22Rv1 (cell line): ENCODE results near the gene MEGF11.

ENCODE experiments used
- ZFX ChIP-seq: fragments of 450-650 bp; IDR thresholded peaks from 2 replicates; pipeline ENCODE4 v1.6.1; 2017; ENCODE audit warnings: antibody characterized with exemption, borderline replicate concordance
- TF ChIP-seq, protein P1 (sequence below): fragments of 450-650 bp; IDR thresholded peaks from 2 replicates; pipeline ENCODE4 v1.5.1; 2017; ENCODE audit warnings: mild to moderate bottlenecking

DNA sequence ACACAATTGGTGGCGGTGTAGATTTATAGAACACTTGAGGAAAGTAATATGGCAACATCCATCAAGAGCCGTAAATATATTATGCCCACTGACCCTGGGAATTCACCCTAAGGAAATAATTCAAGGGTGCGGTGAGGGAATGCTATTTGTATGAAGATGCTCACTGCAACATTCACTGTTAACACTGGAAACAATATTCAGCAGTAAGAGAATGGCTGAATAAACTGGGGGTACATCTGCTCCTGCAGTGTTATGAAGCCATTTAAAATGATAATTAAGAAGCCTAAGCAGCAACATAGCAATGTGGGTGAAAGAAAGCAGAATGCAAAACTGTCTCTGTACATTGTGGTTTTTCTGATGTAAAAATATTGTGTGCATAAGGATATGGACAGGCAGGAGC lies 296.7 kb downstream of the MEGF11 start:
- TF ChIP-seq, protein P1, sequence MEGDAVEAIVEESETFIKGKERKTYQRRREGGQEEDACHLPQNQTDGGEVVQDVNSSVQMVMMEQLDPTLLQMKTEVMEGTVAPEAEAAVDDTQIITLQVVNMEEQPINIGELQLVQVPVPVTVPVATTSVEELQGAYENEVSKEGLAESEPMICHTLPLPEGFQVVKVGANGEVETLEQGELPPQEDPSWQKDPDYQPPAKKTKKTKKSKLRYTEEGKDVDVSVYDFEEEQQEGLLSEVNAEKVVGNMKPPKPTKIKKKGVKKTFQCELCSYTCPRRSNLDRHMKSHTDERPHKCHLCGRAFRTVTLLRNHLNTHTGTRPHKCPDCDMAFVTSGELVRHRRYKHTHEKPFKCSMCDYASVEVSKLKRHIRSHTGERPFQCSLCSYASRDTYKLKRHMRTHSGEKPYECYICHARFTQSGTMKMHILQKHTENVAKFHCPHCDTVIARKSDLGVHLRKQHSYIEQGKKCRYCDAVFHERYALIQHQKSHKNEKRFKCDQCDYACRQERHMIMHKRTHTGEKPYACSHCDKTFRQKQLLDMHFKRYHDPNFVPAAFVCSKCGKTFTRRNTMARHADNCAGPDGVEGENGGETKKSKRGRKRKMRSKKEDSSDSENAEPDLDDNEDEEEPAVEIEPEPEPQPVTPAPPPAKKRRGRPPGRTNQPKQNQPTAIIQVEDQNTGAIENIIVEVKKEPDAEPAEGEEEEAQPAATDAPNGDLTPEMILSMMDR: no peak
- TF ChIP-seq ZFX: no peak
